ENCODE measurements around the gene ARHGAP23.
"Not testable (repeated sequence)": the region's sequence is repeated elsewhere in the genome, so short reads cannot be mapped to it uniquely, and the experiment has no call there.

The ARHGAP23 gene

DNA sequence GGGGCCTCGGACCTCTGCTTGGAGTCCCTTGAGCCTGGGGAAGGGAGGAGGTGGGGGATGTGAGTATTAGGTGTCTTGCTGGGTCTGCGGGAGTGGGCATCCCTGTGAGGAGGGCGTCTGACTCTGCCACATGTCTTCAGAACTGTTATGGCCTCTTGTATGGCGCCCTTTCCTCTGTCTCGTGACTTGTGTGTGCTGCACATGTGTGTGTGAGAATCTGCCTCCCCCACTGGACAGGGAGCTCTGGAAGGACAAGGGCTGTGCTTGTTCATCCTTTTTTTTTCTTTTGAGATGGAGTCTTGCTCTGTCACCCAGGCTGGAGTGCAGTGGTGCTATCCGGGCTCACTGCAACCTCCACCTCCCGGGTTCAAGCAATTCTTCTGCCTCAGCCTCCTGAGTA lies 33.4 kb downstream of the ARHGAP23 start:
- no peak for DNase-seq

DNA sequence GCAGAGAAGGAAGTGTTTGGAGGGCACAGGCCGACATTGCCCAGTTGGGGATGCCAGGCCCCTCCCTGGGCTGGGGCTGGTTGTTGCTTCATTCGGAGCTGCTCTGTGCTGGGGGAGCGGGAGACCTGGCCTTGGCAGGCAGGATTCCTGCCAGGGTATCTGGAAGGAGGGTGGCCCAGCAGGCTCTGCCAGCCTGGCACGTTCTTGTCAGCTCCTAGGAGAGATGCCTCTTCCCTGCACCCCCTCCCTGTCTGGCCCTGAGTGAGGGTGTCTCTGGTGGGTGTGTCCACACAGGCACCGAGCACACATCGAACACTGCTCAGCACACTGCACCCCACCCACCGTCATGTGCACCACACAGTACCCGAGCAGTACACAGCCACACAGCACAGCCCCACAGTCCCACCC lies 35.2 kb downstream of the ARHGAP23 start:
- no peak for DNase-seq

- no peak for DNase-seq
Measured at GRCh38 chr17:38464251-38464722, 36.0 kb downstream of the ARHGAP23 start.

DNA sequence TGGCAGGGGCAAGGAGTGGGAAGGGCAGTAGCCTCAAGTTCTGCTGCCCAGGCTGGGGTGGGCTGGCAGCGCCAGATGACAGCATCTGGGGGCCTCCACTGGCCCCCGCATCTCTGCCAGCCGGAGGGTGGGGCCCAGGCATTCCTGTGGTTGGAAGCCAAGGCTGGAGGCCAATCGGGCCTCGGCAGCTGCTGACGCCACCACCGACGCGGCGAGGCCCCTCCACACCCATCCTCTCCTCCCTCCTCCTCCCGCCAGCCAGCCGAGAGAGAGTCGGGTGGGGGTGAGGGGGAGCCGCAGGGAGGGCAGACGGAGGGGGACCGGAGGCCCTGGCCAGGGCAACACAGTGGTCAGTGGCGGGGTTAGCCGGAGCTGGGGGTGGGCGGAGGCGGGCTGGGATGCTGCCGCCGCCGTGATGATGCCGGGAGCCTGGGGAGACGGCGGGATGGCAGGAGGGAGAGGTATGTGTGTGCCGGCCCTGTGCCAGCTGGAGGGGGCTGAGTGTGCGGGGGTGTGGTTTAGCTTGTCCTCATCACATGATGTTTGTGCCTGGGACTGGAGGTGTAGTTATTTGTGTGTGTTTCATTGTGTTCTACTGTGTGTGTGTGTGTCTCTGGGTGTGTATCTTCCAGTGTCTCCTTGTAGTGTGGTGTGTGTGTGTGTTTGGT lies 36.6 kb downstream of the ARHGAP23 start:
- DNase-seq: peak in 1 of 2 experiments; percentile 51

GRCh38 chr17:38465391-38466345 lies 37.4 kb downstream of the ARHGAP23 start:
- DNase-seq: no peak

GRCh38 chr17:38466346-38467315 lies 38.4 kb downstream of the ARHGAP23 start:
- DNase-seq: no peak

DNA sequence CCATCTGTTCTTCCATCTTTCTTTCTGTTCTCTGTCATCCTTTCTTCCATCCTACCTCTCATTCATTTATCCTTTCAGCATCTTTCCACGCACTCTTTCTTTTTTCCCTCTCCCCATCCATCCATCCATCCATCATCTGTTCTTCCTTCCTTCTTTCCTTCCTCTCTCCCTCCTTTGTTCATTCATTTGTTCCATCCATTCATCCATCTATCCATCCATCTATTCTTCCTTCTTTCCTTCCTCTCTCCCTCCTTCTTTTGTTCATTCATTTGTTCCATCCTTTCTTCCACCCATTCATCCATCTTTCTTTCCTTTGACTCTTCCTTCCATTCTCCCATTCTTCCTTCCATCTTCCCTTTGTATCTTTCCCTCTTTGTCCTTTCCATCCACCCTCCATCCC lies 39.2 kb downstream of the ARHGAP23 start:
- DNase-seq: no peak

- DNase-seq: no peak
Measured at GRCh38 chr17:38469875-38470274, 41.6 kb downstream of the ARHGAP23 start.

DNA sequence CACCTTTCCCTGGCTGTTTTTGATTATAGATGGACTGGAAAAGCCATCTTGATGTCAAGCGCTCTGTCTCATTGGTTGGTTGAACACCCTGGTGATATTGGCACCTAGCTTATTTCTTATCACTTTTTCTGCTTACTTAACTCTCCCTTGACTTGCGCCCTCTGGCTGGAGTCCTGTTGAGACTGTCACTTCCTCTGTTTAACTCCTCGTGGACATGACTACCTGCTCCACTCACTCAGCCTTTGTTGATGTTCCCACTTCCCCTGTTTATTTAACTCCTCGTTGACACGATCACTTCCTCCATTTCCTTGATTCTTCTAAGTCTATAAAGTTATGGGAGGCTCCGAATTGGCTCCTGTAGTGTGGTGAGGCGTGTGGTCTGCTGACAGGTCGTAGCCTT lies 43.0 kb downstream of the ARHGAP23 start:
- DNase-seq: not testable (repeated sequence)

- not testable (repeated sequence) for DNase-seq
Measured at GRCh38 chr17:38474666-38475065, 46.4 kb downstream of the ARHGAP23 start.

GRCh38 chr17:38476549-38476948 lies 48.3 kb downstream of the ARHGAP23 start:
- DNase-seq: no peak

GRCh38 chr17:38477417-38477816 lies 49.2 kb downstream of the ARHGAP23 start:
- not testable (repeated sequence) for DNase-seq

- not testable (repeated sequence) for DNase-seq
Measured at GRCh38 chr17:38477951-38478350, 49.7 kb downstream of the ARHGAP23 start.

GRCh38 chr17:38478667-38479066 lies 50.4 kb downstream of the ARHGAP23 start:
- not testable (repeated sequence) for DNase-seq

- DNase-seq: not testable (repeated sequence)
Measured at GRCh38 chr17:38482039-38482699, 53.9 kb downstream of the ARHGAP23 start.

DNA sequence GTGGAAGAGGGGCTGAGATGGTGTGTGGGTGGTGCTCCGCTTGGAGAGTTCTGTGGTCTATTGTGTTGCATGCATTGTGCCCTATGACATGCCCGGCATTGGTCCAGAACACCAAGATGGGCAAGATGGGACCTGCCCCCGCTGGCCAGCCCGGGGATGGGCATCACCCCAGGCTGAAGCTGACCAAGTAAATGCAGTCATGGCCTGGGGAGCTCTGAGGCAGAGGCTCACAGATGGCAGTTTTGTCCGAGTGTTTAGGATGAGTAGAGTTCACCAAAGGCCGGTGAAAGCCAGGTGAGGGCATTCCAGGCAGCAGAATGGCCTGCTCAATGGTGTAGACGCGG lies 54.4 kb downstream of the ARHGAP23 start:
- not testable (repeated sequence) for DNase-seq

DNA sequence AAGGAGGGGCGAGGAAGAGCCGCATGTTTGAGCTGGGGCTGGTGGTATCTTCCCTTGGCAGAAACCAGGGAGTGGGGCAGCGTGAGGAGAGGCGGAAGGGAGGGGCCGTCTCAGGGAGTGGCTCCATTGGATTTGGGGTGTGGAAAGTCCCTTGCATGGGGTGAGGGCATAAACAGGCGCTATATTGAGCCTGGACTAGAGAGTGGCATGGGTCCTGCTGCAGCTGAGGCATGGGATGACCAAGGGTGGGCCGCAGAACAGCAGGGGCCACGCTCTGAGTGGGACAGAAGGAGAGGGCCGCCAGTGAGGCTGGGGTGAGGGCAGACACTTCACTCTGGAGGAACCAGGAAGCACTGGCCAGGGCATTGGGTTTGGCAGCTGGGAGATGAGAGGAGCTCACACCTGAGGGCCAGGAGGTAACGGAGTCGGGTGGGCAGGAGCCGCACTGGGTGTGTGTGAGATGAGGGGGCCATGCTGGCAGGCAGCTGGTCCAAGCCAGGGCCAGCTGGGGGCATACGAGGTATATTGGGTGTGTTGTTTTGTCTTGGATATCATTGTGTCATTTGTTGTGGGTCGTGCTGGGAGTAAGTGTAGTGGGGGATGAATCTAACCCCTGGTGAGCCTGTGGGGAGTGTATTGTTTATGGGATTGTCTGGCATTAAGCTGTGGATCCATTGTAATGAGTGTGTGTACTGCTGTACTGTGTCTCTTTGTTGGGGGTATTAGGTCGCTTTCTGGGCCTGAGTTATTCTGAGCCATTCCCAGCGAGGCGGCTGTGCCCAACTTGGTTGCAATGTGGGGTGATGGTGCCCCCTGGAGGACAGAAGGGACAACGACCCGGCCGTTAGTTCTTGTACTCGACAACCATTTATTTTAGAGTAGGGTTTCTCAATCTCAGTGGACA lies 56.2 kb downstream of the ARHGAP23 start:
- DNase-seq: peak in 1 of 2 experiments; percentile 27

DNA sequence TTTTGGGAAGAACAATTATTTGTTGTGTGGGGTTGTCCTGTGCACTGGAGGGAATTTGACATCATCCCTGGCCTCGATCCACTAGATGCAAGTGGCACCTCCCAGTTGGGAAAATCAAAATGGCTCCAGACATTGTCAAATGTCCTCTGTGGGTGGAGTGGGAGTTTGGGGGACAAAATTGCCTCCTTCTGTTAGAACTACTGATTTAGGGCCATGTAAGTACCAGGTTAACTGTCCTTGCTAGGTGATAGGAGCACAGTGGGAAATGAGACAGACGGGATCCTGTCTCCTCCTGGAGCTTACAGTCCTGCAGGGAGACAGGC lies 56.8 kb downstream of the ARHGAP23 start:
- no peak for DNase-seq

DNA sequence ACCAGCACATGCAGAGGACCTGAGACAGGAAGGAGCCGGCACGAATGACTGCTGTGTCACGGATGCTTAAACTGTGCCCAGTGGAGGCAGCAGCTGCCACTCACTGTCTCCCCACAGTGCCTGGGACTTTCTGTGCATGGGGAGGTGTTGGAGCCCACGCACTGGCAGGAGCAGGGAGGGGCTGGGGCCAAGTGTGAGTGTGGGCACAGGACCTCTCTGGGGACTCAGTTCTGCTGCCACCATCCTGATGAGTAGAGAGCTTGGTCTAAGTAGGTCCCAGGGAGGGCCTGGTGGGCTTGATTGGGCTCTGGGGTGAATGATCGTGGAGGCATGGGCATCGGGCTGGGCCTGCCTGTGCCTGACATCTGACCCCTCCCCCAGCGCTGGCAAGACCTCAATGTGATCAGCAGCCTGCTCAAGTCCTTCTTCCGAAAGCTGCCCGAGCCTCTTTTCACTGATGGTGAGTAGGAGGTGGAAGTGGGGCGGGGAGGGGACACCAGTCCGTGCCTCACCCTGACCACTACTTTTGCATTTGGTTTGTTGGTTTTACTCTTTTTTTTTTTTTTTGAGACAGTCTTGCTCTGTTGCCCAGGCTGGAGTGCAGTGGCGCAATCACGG lies 57.5 kb downstream of the ARHGAP23 start:
- not testable (repeated sequence) for DNase-seq

DNA sequence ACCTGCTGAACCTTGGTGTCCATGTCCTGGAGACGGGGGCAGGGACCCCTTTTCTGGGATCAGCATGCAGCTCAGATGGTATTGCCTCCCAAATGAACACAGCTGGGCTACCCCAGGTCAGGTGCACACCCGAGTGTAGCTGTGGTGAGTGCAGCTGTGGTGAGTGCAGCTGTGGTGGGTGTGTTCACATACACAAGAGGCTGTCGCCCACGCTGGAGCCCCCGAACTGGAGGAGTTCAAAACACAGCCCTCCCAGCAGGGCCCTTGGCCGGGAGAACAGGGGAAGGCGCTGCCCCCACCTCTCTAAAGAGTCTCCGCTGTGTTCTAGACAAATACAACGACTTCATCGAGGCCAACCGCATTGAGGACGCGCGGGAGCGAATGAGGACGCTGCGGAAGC lies 61.5 kb downstream of the ARHGAP23 start:
- DNase-seq: not testable (repeated sequence)

Measured in SW 1271 (cell line).